G401 (cell line): Measurements from ENCODE around the gene TEX51. TPM values are rescaled to one million over a fixed set of nuclear protein-coding genes. Genes with fewer than 3 reads are reported as not detected.

Experiments
- DNase-seq: peaks from one replicate; pipeline ENCODE4 v3.0.0-alpha.2; 2015; ENCODE audit warnings: low spot score
- in situ Hi-C: cut with HindIII; loops from 2 replicates; pipeline ENCODE4 v1.10.0; 2016; ENCODE audit warnings: low sequenced_read_pairs, mixed read lengths
- total RNA-seq: library from RNA; depleted of rRNA; stranded (reverse); fragments of >200 nt; shearing (Covaris generic); gene quantifications from 2 replicates; pipeline ENCODE4 v1.2.3, GENCODE V29; 2014; rRNA removed

Gene TEX51
- total RNA-seq, 1 experiment from 2014 or later, result not detected

DNA sequence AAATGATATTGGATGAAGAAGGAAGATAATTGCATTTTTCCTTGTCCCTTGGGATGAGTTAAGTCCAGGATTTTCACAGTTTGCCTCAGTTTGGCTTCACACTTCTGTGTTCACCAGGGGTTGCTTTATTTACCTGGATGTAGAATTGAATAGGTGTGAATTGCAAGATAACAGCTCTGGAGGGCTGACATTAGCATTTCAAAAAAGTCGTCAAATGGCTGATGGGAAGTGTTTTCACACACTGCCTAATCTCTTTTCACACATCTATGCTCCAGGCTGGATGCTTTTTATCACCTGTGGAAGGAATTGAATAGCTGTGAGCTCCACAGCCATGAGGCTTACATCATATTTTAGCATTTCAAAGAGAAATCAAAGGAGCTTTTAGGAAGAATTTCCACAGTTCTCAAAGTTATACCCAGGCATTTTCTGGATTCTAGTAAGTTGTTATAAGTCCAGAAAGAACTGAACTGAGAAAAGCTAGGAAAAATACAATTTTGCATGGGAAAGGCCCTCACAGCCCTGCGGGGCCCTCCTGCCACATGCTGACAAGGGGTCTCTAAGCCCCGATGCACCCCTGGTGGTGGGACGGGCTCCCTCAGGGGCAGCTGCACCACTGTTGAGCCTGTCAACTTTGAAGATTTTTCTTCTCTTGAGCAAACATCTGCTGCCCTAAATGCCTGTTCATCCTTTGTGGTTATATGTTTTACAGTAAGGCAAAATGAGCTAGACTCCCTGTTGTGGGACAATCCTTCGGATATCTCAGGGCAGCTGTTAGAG, 43.9 kb downstream of the TEX51 start:
- DNase-seq, result no peak
- in situ Hi-C loops, result no loop called here

DNA sequence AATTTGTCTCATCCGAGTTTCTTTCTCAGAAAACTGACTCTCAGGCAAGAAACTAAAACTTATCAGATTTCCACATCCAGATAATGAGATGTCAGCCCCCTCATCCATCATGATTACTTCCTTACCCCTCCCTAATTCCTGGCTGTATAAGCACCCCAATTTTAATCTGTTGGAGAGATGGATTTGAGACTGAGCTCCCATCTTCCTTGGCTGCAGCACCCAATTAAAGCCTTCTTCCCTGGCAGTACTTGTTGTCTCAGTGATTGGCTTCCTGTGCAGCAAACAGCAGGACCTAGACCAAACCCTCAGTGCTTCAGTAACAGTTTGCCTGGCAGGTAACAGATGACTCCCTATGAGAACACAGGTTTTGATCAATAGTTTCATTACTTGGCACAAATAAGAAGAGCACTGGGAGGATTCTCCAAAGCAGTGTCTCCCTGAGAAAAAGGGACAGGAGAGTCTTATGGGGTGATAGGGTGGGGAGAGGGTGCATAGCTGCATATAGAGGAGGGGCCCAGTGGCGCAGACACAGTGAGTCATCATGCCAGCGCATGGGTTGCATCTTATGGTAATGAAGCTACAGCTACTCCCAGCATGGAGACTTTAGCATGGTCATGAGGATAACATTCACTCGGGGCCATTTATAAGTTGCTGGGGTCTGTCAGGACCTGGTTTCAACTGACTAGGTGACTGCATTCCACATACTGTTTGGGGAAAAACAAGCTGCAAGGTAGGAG, 45.1 kb downstream of the TEX51 start:
- no peak for DNase-seq
- in situ Hi-C loops, result no loop called here

DNA sequence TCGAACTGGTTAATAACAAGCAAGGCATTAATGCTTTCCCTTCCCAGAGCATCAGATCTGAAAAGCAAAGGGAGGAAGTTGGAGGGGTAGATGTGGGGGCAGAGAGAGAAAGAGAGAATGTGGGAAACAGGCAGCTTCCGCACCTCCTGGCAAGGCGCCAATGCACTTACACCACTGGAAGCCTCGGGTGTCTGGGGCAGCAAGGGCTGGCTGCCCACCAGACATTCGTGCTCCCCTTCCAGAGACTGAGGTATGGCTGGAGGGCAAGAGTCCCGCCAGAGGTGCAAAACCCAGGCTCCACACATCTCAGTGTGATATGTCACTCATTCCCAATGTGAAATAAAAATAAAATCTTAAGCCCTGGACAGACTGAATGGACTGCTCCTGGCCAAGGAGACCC, 46.4 kb downstream of the TEX51 start:
- in situ Hi-C loops, result no loop called here
- DNase-seq, result no peak

DNA sequence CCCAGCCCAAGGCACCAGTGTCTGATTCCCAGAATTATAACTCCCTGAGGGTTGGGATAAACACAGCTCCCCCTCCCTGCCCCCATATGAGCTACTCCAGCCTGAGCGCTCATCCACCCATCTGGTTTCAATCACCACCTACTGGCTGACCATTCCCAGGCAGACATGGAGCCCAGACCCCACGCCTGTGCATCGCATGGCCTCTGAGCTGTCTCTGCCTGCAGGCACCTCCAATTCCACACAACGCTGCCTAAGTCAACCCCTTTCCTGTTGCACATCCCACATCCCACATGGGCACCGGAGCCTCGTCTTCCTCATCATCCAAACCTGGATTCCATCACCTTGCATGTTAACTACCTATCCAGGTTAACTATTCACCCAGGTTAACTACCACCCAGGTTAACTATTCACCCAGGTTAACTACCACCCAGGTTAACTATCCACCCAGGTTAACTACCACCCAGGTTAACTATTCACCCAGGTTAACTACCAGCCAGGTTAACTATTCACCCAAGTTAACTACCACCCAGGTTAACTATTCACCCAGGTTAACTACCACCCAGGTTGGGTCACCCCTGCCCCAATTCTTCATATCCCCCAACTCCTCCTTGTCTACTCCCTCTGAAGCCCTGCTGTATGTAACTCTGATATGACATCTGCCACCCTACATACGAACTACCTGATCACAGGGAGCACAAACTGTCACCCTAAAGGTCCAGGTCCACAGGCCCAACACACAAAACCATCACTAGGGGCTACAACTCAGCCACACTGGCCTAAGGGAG, 47.8 kb downstream of the TEX51 start:
- no peak for DNase-seq
- in situ Hi-C loops, result no loop called here

DNA sequence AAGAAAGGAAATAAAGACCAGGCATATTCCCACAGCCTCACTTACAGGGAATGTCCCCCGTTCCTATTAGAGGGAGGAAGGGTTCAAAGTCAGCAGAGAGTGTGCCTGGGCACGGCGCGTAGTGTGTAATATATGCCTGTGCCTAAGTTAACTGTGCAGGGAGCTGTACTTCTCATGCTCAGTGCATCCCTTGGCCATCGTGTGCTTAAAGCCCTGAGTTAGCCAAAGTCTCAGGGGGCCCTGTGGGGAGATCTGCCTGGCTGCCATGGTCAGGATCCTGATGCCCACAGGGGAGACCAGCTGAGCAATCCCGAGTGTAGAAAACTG, 48.4 kb downstream of the TEX51 start:
- DNase-seq, result no peak
- in situ Hi-C loops, result no loop called here

DNA sequence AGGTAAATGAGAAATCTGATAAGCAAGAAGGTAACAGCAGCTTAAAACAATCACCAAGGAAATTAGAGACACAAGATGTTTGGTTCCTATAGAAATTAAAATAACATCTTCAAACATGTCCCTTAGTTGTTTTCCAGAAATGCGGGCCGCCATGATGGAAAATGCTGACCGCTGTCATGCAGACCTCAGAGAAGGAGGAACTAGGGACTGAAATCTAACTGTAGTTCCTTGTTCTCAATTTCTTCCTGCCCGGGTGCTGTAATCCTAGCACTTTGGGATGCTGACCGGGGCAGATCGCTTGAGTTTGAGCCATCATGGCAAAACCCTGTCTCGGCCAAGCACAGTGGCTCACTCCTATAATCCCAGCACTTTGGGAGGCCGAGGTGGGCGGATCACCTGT, 51.1 kb downstream of the TEX51 start:
- in situ Hi-C loops, result no loop called here
- DNase-seq, result no peak

DNA sequence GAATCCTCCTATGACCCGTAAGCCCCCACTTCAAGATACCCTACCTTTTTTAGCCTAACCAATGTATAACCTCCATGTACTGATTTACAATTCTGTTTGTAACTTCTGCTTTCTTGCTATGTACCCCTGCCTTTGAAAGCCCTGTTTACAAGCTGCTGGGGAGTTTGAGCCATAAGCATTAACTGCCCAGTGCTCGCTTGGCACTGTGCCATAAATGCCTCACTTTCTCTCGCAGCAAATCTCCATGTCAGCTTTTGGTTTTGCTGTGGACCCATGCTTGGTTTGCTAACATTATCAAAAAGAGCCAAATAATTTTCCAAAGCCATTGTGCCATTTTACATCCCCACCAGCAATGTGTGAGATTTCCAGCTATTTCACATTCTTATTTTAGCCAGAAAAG, 51.8 kb downstream of the TEX51 start:
- in situ Hi-C loops, result no loop called here
- no peak for DNase-seq

Other genes starting within 250 kb of the TEX51 start
- gene GYPC, start 242.7 kb upstream of the TEX51 start, total RNA-seq, result 32.9 and 37.1 TPM in 2 replicates
- gene BIN1, start 208.3 kb downstream of the TEX51 start, total RNA-seq, result 11.1 and 14.2 TPM in 2 replicates